ENCODE results near the gene GTF3C5.

The GTF3C5 gene

GRCh38 chr9:133050781-133051180 lies 20.0 kb downstream of the GTF3C5 start:
- TF ChIP-seq CTCF (IDR thresholded peaks at IDR 0.05; ENCODE audit: low read depth, low read length): no peak
- TF ChIP-seq POLR2A (IDR thresholded peaks at IDR 0.05; ENCODE audit: extremely low read depth, insufficient read length): no peak
- TF ChIP-seq MYC (IDR thresholded peaks at IDR 0.05; ENCODE audit: low read depth, low read length): no peak
- TF ChIP-seq MAX (IDR thresholded peaks at IDR 0.05; ENCODE audit: low read depth, low read length): no peak
- no peak for DNase-seq (ENCODE audit: low read depth)

GRCh38 chr9:133051281-133051900 lies 20.6 kb downstream of the GTF3C5 start:
- TF ChIP-seq CTCF (IDR thresholded peaks at IDR 0.05; ENCODE audit: low read depth, low read length): no peak
- TF ChIP-seq POLR2A (IDR thresholded peaks at IDR 0.05; ENCODE audit: extremely low read depth, insufficient read length): no peak
- no peak for TF ChIP-seq MYC (IDR thresholded peaks at IDR 0.05; ENCODE audit: low read depth, low read length)
- no peak for TF ChIP-seq MAX (IDR thresholded peaks at IDR 0.05; ENCODE audit: low read depth, low read length)
- no peak for DNase-seq (ENCODE audit: low read depth)
- H3K4me3 ChIP-seq (ENCODE audit: low read depth, low read length): no peak overlapping the region

More at GRCh38 chr9:133050781-133051180, 20.0 kb downstream of the GTF3C5 start:
- H3K4me3 ChIP-seq (ENCODE audit: low read depth, low read length): no peak overlapping the region

- TF ChIP-seq MYC (IDR thresholded peaks at IDR 0.05; ENCODE audit: low read depth, low read length): no peak
- TF ChIP-seq POLR2A (IDR thresholded peaks at IDR 0.05; ENCODE audit: extremely low read depth, insufficient read length): no peak
- TF ChIP-seq MAX (IDR thresholded peaks at IDR 0.05; ENCODE audit: low read depth, low read length): no peak
- no peak for TF ChIP-seq CTCF (IDR thresholded peaks at IDR 0.05; ENCODE audit: low read depth, low read length)
- no peak overlapping the region for H3K4me3 ChIP-seq (ENCODE audit: low read depth, low read length)
- DNase-seq (ENCODE audit: low read depth): no peak
Observed at GRCh38 chr9:133051966-133052539, 21.3 kb downstream of the GTF3C5 start.

GRCh38 chr9:133054194-133054890 lies 23.5 kb downstream of the GTF3C5 start:
- no peak for DNase-seq (ENCODE audit: low read depth)
- TF ChIP-seq MAX (IDR thresholded peaks at IDR 0.05; ENCODE audit: low read depth, low read length) (no peak), POLR2A (IDR thresholded peaks at IDR 0.05; ENCODE audit: extremely low read depth, insufficient read length) (no peak), CTCF (IDR thresholded peaks at IDR 0.05; ENCODE audit: low read depth, low read length) (no peak), MYC (IDR thresholded peaks at IDR 0.05; ENCODE audit: low read depth, low read length) (no peak)
- no peak overlapping the region for H3K4me3 ChIP-seq (ENCODE audit: low read depth, low read length)

GRCh38 chr9:133054966-133055365 lies 24.2 kb downstream of the GTF3C5 start:
- TF ChIP-seq POLR2A (IDR thresholded peaks at IDR 0.05; ENCODE audit: extremely low read depth, insufficient read length): no peak
- no peak for TF ChIP-seq MYC (IDR thresholded peaks at IDR 0.05; ENCODE audit: low read depth, low read length)
- no peak for TF ChIP-seq CTCF (IDR thresholded peaks at IDR 0.05; ENCODE audit: low read depth, low read length)
- no peak for TF ChIP-seq MAX (IDR thresholded peaks at IDR 0.05; ENCODE audit: low read depth, low read length)
- no peak for DNase-seq (ENCODE audit: low read depth)

More at GRCh38 chr9:133054966-133055365, 24.2 kb downstream of the GTF3C5 start:
- H3K4me3 ChIP-seq (ENCODE audit: low read depth, low read length): no peak overlapping the region
